SK-N-SH (cell line): ENCODE measurements around the gene YKT6. TPM values are rescaled to one million over a fixed set of nuclear protein-coding genes. Genes with fewer than 3 reads are reported as not detected.

Source experiments
- CTCF ChIA-PET: fragments of 300-600, 350-600 bp; formaldehyde crosslinking; extraction: SDS; loops from one replicate; lab custom pipeline; 2021; lab: Yijun Ruan, JAX
- POLR2A ChIA-PET: fragments of 350-600 bp; sonication (Branson Sonifier 250); formaldehyde crosslinking; extraction: SDS; loops from one replicate; lab custom pipeline; 2020; ENCODE audit warnings: antibody characterized with exemption, inconsistent platforms; lab: Yijun Ruan, JAX
- DNase-seq: peaks from one replicate; pipeline ENCODE4 v3.0.0; 2012
- H2AFZ ChIP-seq: fragments of 200-600 bp; sonication (generic); 2 replicates; pipeline ENCODE4 v1.8.1; 2016; ENCODE audit warnings: antibody characterized with exemption, mild to moderate bottlenecking, low read depth
- H3F3A ChIP-seq: fragments of 200-600 bp; sonication (generic); replicated peaks from 2 replicates; pipeline ENCODE3; 2016; ENCODE audit warnings: antibody characterized with exemption, mild to moderate bottlenecking; ENCODE audit not compliant: insufficient read depth
- H3K27ac ChIP-seq, 2 experiments: fragments of 200-500 bp in 1 of 2; fragments of 200-600 bp in 1 of 2; sonication (Bioruptor generic) in 1 of 2; sonication (generic), shearing (Covaris generic) in 1 of 2; 2 replicates each; pipeline versions ENCODE4 v1.5.1 to v1.6.1; 2014 to 2016; ENCODE audit warnings: low read depth in 2 of 2, inconsistent platforms in 1 of 2, low read length in 1 of 2, mild to moderate bottlenecking in 1 of 2, mixed read lengths in 1 of 2
- H3K27me3 ChIP-seq: fragments of 200-600 bp; sonication (generic), shearing (Covaris generic); 2 replicates; pipeline ENCODE4 v1.6.1; 2016; ENCODE audit warnings: mixed run types; ENCODE audit not compliant: insufficient read depth
- H3K36me3 ChIP-seq, 2 experiments: fragments of 200-500 bp in 1 of 2; fragments of 200-600 bp in 1 of 2; sonication (Bioruptor generic) in 1 of 2; sonication (generic) in 1 of 2; replicated peaks in 1 of 2; 2 replicates each; pipeline versions ENCODE3 to v1.5.1; 2014 to 2016; ENCODE audit warnings: low read length in 1 of 2, mild to moderate bottlenecking in 1 of 2; ENCODE audit not compliant: insufficient read depth in 2 of 2, control insufficient read depth in 1 of 2
- H3K4me1 ChIP-seq, 2 experiments: fragments of 200-500 bp in 1 of 2; fragments of 200-600 bp in 1 of 2; sonication (Bioruptor generic) in 1 of 2; sonication (generic), shearing (Covaris generic) in 1 of 2; 2 replicates each; pipeline versions ENCODE4 v1.5.1 to v1.6.1; 2014 to 2016; ENCODE audit warnings: low read depth in 1 of 2, low read length in 1 of 2, mixed run types in 1 of 2; ENCODE audit not compliant: insufficient read depth in 2 of 2, control insufficient read depth in 1 of 2
- H3K4me2 ChIP-seq: fragments of 200-600 bp; sonication (generic), shearing (Covaris generic); 2 replicates; pipeline ENCODE4 v1.6.1; 2017; ENCODE audit warnings: mixed run types
- H3K4me3 ChIP-seq, 2 experiments: fragments of 200-500 bp in 1 of 2; fragments of 200-600 bp in 1 of 2; sonication (Bioruptor generic) in 1 of 2; sonication (generic), shearing (Covaris generic) in 1 of 2; 2 replicates each; pipeline versions ENCODE4 v1.5.1 to v1.8.1; 2014 to 2016; ENCODE audit warnings: low read depth in 2 of 2, inconsistent platforms in 1 of 2, low read length in 1 of 2, mild to moderate bottlenecking in 1 of 2, mixed read lengths in 1 of 2, moderate library complexity in 1 of 2
- H3K79me2 ChIP-seq: fragments of 200-600 bp; sonication (generic); 2 replicates; pipeline ENCODE4 v1.8.1; 2017; ENCODE audit warnings: mild to moderate bottlenecking; ENCODE audit not compliant: insufficient read depth
- H3K9ac ChIP-seq: fragments of 200-600 bp; sonication (generic); 2 replicates; pipeline ENCODE4 v1.6.1; 2017; ENCODE audit warnings: mixed run types
- H3K9me2 ChIP-seq: fragments of 200-600 bp; sonication (generic); 2 replicates; pipeline ENCODE4 v1.6.1; 2017; ENCODE audit warnings: mixed run types
- H3K9me3 ChIP-seq: fragments of 200-600 bp; sonication (generic); 2 replicates; pipeline ENCODE4 v1.6.1; 2017; ENCODE audit warnings: mixed run types, mild to moderate bottlenecking, moderate library complexity
- H4K20me1 ChIP-seq: fragments of 200-600 bp; sonication (generic); 2 replicates; pipeline ENCODE4 v1.6.1; 2017; ENCODE audit warnings: mild to moderate bottlenecking, mixed run types; ENCODE audit not compliant: insufficient read depth
- CHD2 ChIP-seq: fragments of 150-350 bp; IDR thresholded peaks from 2 replicates; pipeline ENCODE4 v1.6.1; 2018; ENCODE audit warnings: low read length; ENCODE audit not compliant: partially characterized antibody
- EZH2phosphoT487 ChIP-seq: fragments of 200-600 bp; sonication (generic); IDR thresholded peaks from 2 replicates; pipeline ENCODE4 v1.6.1; 2017; ENCODE audit warnings: low read depth, mixed run types, mild to moderate bottlenecking, antibody characterized with exemption, moderate library complexity, borderline replicate concordance
- FOXJ3 ChIP-seq: sonication (generic); formaldehyde crosslinking; IDR thresholded peaks from 2 replicates; pipeline ENCODE4 v1.5.1; 2020; ENCODE audit warnings: mild to moderate bottlenecking, missing genetic modification reagents
- GATA2 ChIP-seq: sonication (generic); formaldehyde crosslinking; IDR thresholded peaks from 2 replicates; pipeline ENCODE4 v1.5.0; 2020; ENCODE audit warnings: mild to moderate bottlenecking, missing genetic modification reagents
- JUND ChIP-seq: IDR thresholded peaks from 2 replicates; pipeline ENCODE4 v1.4.0; 2012
- MEF2A ChIP-seq: IDR thresholded peaks from 2 replicates; pipeline ENCODE4 v1.4.0; 2012; ENCODE audit warnings: low read depth, borderline replicate concordance
- MXI1 ChIP-seq: IDR thresholded peaks from 2 replicates; pipeline ENCODE4 v1.6.1; 2012; ENCODE audit warnings: mild to moderate bottlenecking, low read depth, low read length, improper control_type of control experiment
- NFIC ChIP-seq: IDR thresholded peaks from 2 replicates; pipeline ENCODE4 v1.4.0; 2012; ENCODE audit warnings: borderline replicate concordance
- NRF1 ChIP-seq: IDR thresholded peaks from 2 replicates; pipeline ENCODE4 v1.6.1; 2012; ENCODE audit warnings: low read depth, mild to moderate bottlenecking, low read length
- PBX3 ChIP-seq: IDR thresholded peaks from 2 replicates; pipeline ENCODE4; 2012
- POLR2AphosphoS5 ChIP-seq: IDR thresholded peaks from 2 replicates; pipeline ENCODE4 v1.6.1; 2012; ENCODE audit warnings: low read depth, low read length
- REST ChIP-seq: IDR thresholded peaks from 2 replicates; pipeline ENCODE4 v1.6.1; 2012; ENCODE audit warnings: mild to moderate bottlenecking, low read depth, low read length, moderate library complexity
- SIN3A ChIP-seq: IDR thresholded peaks from 2 replicates; pipeline ENCODE4 v1.6.1; 2012; ENCODE audit warnings: low read depth, mild to moderate bottlenecking, low read length, moderate library complexity, borderline replicate concordance
- SMC3 ChIP-seq: IDR thresholded peaks from 2 replicates; pipeline ENCODE4 v1.6.1; 2012; ENCODE audit warnings: low read depth, low read length, improper control_type of control experiment
- TAF1 ChIP-seq: IDR thresholded peaks from 2 replicates; pipeline ENCODE4 v1.6.1; 2012; ENCODE audit warnings: low read depth, mild to moderate bottlenecking, low read length, moderate library complexity, borderline replicate concordance
- USF1 ChIP-seq: IDR thresholded peaks from 2 replicates; pipeline ENCODE4 v1.4.0; 2012; ENCODE audit warnings: low read depth, borderline replicate concordance
- YY1 ChIP-seq: IDR thresholded peaks from 2 replicates; pipeline ENCODE4 v1.4.0; 2012; ENCODE audit warnings: low read depth, mild to moderate bottlenecking
- whole genome bisulfite sequencing: methylation state at CpG from one replicate; pipeline ENCODE4 v1.1.6; 2017; ENCODE audit warnings: low lambda C conversion rate; 5-methylcytosine and 5-hydroxymethylcytosine counted together
- polyA plus RNA-seq, 3 experiments: library from polyadenylated mRNA; depleted of rRNA; stranded (reverse); fragments of >200 nt; gene quantifications; 2 replicates each; pipeline ENCODE4 v1.2.3, GENCODE V29; 2012
- TF ChIP-seq, protein P1 (sequence below): fragments of 200-600 bp; sonication (generic); IDR thresholded peaks from 2 replicates; pipeline ENCODE4 v1.6.1; 2017; ENCODE audit warnings: antibody characterized with exemption, mild to moderate bottlenecking, moderate library complexity

YKT6 gene
- polyA plus RNA-seq, 1 of the 3 experiments (the other 2 are of a cell fraction) = 170 TPM

DNA sequence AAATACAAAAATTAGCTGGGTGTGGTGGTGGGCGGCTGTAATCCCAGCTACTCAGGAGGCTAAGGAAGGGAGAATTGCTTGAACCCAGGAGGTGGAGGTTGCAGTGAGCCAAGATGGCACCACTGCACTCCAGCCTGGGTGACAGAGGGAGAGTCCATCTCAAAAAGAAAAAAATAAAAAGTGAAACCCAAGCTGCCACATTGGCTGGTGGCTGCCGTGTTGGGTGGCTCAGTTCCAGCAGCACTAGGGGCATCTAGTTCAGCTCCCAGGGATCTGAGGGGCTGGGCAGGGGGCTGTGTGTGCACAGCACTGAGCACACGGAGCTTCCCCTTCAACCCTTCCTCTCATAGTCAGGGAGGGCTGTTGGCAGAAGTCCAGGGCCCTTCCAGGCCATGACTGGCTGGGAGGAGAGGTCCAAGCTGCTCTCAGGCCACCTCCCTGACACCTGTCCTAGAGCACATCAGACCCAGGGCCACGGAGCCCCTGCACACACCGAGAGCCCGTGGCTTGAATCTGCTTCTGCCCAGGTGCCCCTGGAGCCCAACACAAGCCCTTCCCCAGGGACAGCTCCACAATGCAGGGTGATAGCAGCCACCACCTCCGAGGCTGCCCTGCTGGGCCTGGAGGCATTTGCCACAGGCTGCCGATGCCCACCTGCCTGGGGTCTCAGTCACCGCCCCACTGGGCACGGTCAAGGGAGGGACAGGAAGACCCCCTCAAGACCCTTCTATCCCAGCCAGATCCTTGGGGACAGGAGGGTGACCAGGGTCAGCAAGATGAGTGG lies 47.3 kb downstream of the YKT6 start:
- Histone ChIP-seq H4K20me1 (no peaks in the 10 kb centered on the region), H3K4me2 (no peak overlapping the region), H3K4me1 (peaks cover 0 to 11% of the 10 kb centered on the region in 2 experiments; a peak in 1 of 4 replicates), H3K27ac (no peak overlapping the region), H3F3A (no peaks in the 10 kb centered on the region), H3K36me3 (no peaks in the 10 kb centered on the region), H3K9me3 (no peaks in the 10 kb centered on the region), H2AFZ (no peak overlapping the region), H3K79me2 (no peaks in the 10 kb centered on the region), H3K4me3 (no peak overlapping the region), H3K27me3 (no peaks in the 10 kb centered on the region), H3K9ac (no peak overlapping the region), H3K9me2 (no peaks in the 10 kb centered on the region)
- CTCF ChIA-PET = no interaction called here
- WGBS = 83% methylated on average over 6 of the region's 10 CpGs
- TF ChIP-seq EZH2phosphoT487 (no peak), GATA2 (no peak), TAF1 (no peak), MXI1 (no peak), PBX3 (no peak), JUND (no peak), POLR2AphosphoS5 (no peak), YY1 (no peak), SIN3A (no peak), NRF1 (no peak), NFIC (no peak), MEF2A (no peak)
- TF ChIP-seq, protein P1, sequence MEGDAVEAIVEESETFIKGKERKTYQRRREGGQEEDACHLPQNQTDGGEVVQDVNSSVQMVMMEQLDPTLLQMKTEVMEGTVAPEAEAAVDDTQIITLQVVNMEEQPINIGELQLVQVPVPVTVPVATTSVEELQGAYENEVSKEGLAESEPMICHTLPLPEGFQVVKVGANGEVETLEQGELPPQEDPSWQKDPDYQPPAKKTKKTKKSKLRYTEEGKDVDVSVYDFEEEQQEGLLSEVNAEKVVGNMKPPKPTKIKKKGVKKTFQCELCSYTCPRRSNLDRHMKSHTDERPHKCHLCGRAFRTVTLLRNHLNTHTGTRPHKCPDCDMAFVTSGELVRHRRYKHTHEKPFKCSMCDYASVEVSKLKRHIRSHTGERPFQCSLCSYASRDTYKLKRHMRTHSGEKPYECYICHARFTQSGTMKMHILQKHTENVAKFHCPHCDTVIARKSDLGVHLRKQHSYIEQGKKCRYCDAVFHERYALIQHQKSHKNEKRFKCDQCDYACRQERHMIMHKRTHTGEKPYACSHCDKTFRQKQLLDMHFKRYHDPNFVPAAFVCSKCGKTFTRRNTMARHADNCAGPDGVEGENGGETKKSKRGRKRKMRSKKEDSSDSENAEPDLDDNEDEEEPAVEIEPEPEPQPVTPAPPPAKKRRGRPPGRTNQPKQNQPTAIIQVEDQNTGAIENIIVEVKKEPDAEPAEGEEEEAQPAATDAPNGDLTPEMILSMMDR = no peak
- DNase-seq = no peak
- POLR2A ChIA-PET = no interaction called here

GRCh38 chr7:44249639-44250234 lies 49.0 kb downstream of the YKT6 start:
- Histone ChIP-seq H3K4me3 (no peak overlapping the region), H3K9me2 (no peaks in the 10 kb centered on the region), H3K4me1 (peaks cover 0 to 6% of the 10 kb centered on the region in 2 experiments; a peak in 1 of 4 replicates), H4K20me1 (no peaks in the 10 kb centered on the region), H3K79me2 (no peaks in the 10 kb centered on the region), H3K27ac (no peak overlapping the region), H3K4me2 (no peak overlapping the region), H3F3A (no peaks in the 10 kb centered on the region), H3K27me3 (no peaks in the 10 kb centered on the region), H2AFZ (no peak overlapping the region), H3K36me3 (no peaks in the 10 kb centered on the region), H3K9ac (no peak overlapping the region), H3K9me3 (no peaks in the 10 kb centered on the region)
- ChIA-PET POLR2A (no interaction called here), CTCF (interaction anchor here (0.7 to 1.2 kb wide), 2 partner anchors 9 to 316 kb away, joined by 3 read pairs; no protein-coding TSS in a partner anchor)
- 75% methylated on average over 10 of the region's 15 CpGs for WGBS
- DNase-seq = no peak
- TF ChIP-seq SMC3 = no peak
- no peak for TF ChIP-seq GATA2
- no peak for TF ChIP-seq FOXJ3 (CRISPR knock-in tag)
- TF ChIP-seq USF1 = no peak
- no peak for TF ChIP-seq REST
- no peak for TF ChIP-seq PBX3
- TF ChIP-seq CHD2 = no peak
- TF ChIP-seq EZH2phosphoT487 = no peak
